ENCODE results near the gene OR10H2. TPM values are rescaled to one million over a fixed set of nuclear protein-coding genes. Genes with fewer than 3 reads are reported as not detected.

The OR10H2 gene
- total and polyA plus RNA-seq, 2 of the 8 experiments (the other 6 are each of a cell fraction or from before 2014, with no cell fraction given) = not detected

- no peak for TF ChIP-seq RAD21 (IDR thresholded peaks at IDR 0.05 in 1 of 2, conservative IDR thresholded peaks at IDR 0.05 in 1 of 2; ENCODE audit: low read depth in 2 of 2, low read length in 2 of 2)
- TF ChIP-seq POU5F1 (IDR thresholded peaks at IDR 0.05; ENCODE audit: low read depth, low read length) = no peak
- TF ChIP-seq CBX8 (IDR thresholded peaks at IDR 0.05; ENCODE audit: borderline replicate concordance, low read depth, low read length) = no peak
These were observed 13.2 kb upstream of the OR10H2 start (continued) for GRCh38 chr19:15714638-15715037.

Data from H1 (cell line).